ENCODE measurements around the gene GRN.

GRCh38 chr17:44334727-44335126, 10.4 kb upstream of the GRN start:
- TF ChIP-seq CTCF (IDR thresholded peaks at IDR 0.05 in 4 of 5, conservative IDR thresholded peaks at IDR 0.05 in 1 of 5) (no peak), POLR2A (IDR thresholded peaks at IDR 0.05) (no peak)

Measured in gastrocnemius medialis (tissue), 4 donors.